Astrocyte (in vitro differentiated cells and primary cell): Measurements from ENCODE around the gene CYLD.

ENCODE experiments used
- CTCF ChIP-seq: IDR thresholded peaks from 2 replicates; pipeline ENCODE4 v1.5.1; 2011; ENCODE audit warnings: low read depth, mild to moderate bottlenecking, inconsistent platforms, low read length, moderate library complexity; ENCODE audit not compliant: insufficient read depth
- EZH2 ChIP-seq: IDR thresholded peaks from 2 replicates; pipeline ENCODE4 v1.6.1; 2012; ENCODE audit warnings: mild to moderate bottlenecking, low read length, inconsistent platforms; ENCODE audit not compliant: insufficient read depth

- TF ChIP-seq CTCF = no peak
- TF ChIP-seq EZH2 = no peak
Observed at GRCh38 chr16:50697881-50698767, 43.8 kb upstream of the CYLD start.
